Panc1 (cell line): Measurements from ENCODE around the gene RPL41. TPM values are rescaled to one million over a fixed set of nuclear protein-coding genes. Genes with fewer than 3 reads are reported as not detected.

Source experiments
- ATAC-seq: fragments of 200-7000 bp; cut with Tn5 transposase; 2 replicates; pipeline ENCODE4 v1.9.1; 2020; ENCODE audit warnings: mild to moderate bottlenecking, moderate library complexity
- BruUV-seq: library from RNA; stranded (reverse); fragments of 400-500 nt; replicated peaks from 2 replicates; lab custom pipeline; 2021; lab: Mats Ljungman, UMichigan
- CTCF ChIA-PET: fragments of 300-600 bp; sonication (Branson Sonifier 250); formaldehyde crosslinking; loops from one replicate; lab custom pipeline; 2022; ENCODE audit warnings: antibody characterized with exemption; lab: Charles Lee
- POLR2A ChIA-PET: fragments of 300-600 bp; sonication (Branson Sonifier 250); formaldehyde crosslinking; loops from one replicate; lab custom pipeline; 2022; ENCODE audit warnings: antibody characterized with exemption; lab: Charles Lee
- DNase-seq: peaks from one replicate; pipeline ENCODE4 v3.0.0-alpha.2; 2010; ENCODE audit warnings: low read depth, low spot score
- H3K27ac ChIP-seq: 2 replicates; pipeline ENCODE4 v1.5.1; 2011; ENCODE audit warnings: mild to moderate bottlenecking, low read length, inconsistent platforms
- H3K27me3 ChIP-seq: fragments of 200-500 bp; sonication (Bioruptor generic); 2 replicates; pipeline ENCODE4 v1.6.0; 2014; ENCODE audit warnings: low read length, inconsistent platforms; ENCODE audit not compliant: control insufficient read depth, insufficient read depth
- H3K36me3 ChIP-seq: fragments of 200-500 bp; sonication (Bioruptor generic); 2 replicates; pipeline ENCODE4 v1.5.1; 2014; ENCODE audit warnings: inconsistent platforms, mild to moderate bottlenecking, low read length, moderate library complexity; ENCODE audit not compliant: control insufficient read depth, insufficient read depth
- H3K4me1 ChIP-seq: 2 replicates; pipeline ENCODE4 v1.5.1; 2011; ENCODE audit warnings: inconsistent platforms, mild to moderate bottlenecking, low read length, moderate library complexity; ENCODE audit not compliant: control insufficient read depth, insufficient read depth
- H3K4me3 ChIP-seq, 2 experiments: 2 replicates each; pipeline ENCODE4 v1.5.1; 2011 to 2012; ENCODE audit warnings: low read depth in 2 of 2, low read length in 2 of 2, mild to moderate bottlenecking in 2 of 2, inconsistent platforms in 1 of 2, moderate library complexity in 1 of 2
- H3K9me3 ChIP-seq: fragments of 200-500 bp; sonication (Bioruptor generic); 2 replicates; pipeline ENCODE4 v1.5.1; 2014; ENCODE audit warnings: low read depth, mild to moderate bottlenecking, inconsistent platforms, low read length, moderate library complexity; ENCODE audit not compliant: control insufficient read depth, insufficient read depth
- POLR2AphosphoS5 ChIP-seq: IDR thresholded peaks from 2 replicates; pipeline ENCODE4 v1.6.1; 2012; ENCODE audit warnings: mild to moderate bottlenecking, low read depth, low read length, moderate library complexity
- SIN3A ChIP-seq: IDR thresholded peaks from 2 replicates; pipeline ENCODE4 v1.6.1; 2012; ENCODE audit warnings: low read depth, mild to moderate bottlenecking, low read length, moderate library complexity, borderline replicate concordance; ENCODE audit not compliant: insufficient read depth
- TCF7L2 ChIP-seq: IDR thresholded peaks from 2 replicates; pipeline ENCODE4 v1.6.1; 2011; ENCODE audit warnings: mild to moderate bottlenecking, low read depth, low read length, inconsistent platforms
- in situ Hi-C: cut with HindIII; loops from 2 replicates; pipeline ENCODE4 v1.10.0; 2016; ENCODE audit warnings: low sequenced_read_pairs, low pct_unique_long_range_greater_than_20kb
- intact Hi-C: fragments of 100-400 bp; cut with micrococcal nuclease; formaldehyde crosslinking; loops from one replicate; pipeline ENCODE4 v1.10.0; 2022; ENCODE audit not compliant: unreplicated experiment
- total RNA-seq: library from RNA; stranded (reverse); gene quantifications from one replicate; pipeline ENCODE4 v1.2.1, GENCODE V29; 2021; ENCODE audit not compliant: unreplicated experiment
- TF ChIP-seq, protein P1 (sequence below): fragments of 450-650 bp; IDR thresholded peaks from 2 replicates; pipeline ENCODE4 v1.5.1; 2017; ENCODE audit warnings: mild to moderate bottlenecking
- TF ChIP-seq, protein P2 (sequence below), 2 experiments: IDR thresholded peaks; 2 replicates each; pipeline ENCODE4 v1.6.1; 2011 to 2012; ENCODE audit warnings: low read depth in 2 of 2, control low read depth in 1 of 2, low read length in 1 of 2, mild to moderate bottlenecking in 1 of 2, moderate library complexity in 1 of 2; ENCODE audit not compliant: insufficient read depth in 1 of 2

Gene RPL41
- total RNA-seq, 1 experiment from 2014 or later, result 2,264 TPM

DNA sequence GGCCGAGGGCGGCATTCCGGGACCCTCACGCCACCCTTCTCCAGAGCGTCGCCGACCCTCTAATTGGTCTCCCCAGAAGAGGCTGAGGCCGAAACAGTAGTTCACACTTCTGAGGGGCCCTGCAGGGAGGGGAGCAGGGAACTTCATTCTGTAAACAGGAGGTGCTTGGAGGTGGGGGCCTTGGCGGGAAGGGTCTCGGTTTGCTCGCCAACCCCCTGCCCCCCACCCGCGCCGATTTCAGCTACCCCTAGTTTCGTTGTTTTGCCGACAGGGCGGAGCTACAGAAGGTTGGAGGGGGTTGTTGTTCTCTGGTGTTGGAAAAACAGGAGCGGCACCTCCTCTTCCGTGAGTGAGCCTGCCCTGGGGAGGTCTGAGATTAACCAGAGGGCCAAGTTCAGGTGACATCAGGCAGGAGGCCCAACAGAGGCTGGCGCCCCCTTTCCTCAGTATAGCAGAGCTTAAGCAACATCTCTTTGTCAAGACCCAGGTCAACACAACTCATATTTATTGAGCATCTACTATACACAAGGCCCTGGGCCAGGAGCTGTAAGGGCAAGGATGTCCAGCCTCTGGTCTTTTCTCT, 35.8 kb upstream of the RPL41 start:
- no peak for DNase-seq
- Histone ChIP-seq H3K36me3 (no peaks in the 10 kb centered on the region; the same call in 1 of the 2 replicates), H3K27ac (no peak overlapping the region), H3K27me3 (no peaks in the 10 kb centered on the region), H3K4me1 (peaks cover 6% of the 10 kb centered on the region), H3K9me3 (no peaks in the 10 kb centered on the region), H3K4me3 (peak overlapping the region; percentile 58 to 84)
- BruUV-seq, result no TSS peak
- ATAC-seq, result no peak
- no peak for TF ChIP-seq TCF7L2
- TF ChIP-seq, protein P1, sequence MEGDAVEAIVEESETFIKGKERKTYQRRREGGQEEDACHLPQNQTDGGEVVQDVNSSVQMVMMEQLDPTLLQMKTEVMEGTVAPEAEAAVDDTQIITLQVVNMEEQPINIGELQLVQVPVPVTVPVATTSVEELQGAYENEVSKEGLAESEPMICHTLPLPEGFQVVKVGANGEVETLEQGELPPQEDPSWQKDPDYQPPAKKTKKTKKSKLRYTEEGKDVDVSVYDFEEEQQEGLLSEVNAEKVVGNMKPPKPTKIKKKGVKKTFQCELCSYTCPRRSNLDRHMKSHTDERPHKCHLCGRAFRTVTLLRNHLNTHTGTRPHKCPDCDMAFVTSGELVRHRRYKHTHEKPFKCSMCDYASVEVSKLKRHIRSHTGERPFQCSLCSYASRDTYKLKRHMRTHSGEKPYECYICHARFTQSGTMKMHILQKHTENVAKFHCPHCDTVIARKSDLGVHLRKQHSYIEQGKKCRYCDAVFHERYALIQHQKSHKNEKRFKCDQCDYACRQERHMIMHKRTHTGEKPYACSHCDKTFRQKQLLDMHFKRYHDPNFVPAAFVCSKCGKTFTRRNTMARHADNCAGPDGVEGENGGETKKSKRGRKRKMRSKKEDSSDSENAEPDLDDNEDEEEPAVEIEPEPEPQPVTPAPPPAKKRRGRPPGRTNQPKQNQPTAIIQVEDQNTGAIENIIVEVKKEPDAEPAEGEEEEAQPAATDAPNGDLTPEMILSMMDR, result no peak
- TF ChIP-seq POLR2AphosphoS5, result no peak
- TF ChIP-seq, protein P2, sequence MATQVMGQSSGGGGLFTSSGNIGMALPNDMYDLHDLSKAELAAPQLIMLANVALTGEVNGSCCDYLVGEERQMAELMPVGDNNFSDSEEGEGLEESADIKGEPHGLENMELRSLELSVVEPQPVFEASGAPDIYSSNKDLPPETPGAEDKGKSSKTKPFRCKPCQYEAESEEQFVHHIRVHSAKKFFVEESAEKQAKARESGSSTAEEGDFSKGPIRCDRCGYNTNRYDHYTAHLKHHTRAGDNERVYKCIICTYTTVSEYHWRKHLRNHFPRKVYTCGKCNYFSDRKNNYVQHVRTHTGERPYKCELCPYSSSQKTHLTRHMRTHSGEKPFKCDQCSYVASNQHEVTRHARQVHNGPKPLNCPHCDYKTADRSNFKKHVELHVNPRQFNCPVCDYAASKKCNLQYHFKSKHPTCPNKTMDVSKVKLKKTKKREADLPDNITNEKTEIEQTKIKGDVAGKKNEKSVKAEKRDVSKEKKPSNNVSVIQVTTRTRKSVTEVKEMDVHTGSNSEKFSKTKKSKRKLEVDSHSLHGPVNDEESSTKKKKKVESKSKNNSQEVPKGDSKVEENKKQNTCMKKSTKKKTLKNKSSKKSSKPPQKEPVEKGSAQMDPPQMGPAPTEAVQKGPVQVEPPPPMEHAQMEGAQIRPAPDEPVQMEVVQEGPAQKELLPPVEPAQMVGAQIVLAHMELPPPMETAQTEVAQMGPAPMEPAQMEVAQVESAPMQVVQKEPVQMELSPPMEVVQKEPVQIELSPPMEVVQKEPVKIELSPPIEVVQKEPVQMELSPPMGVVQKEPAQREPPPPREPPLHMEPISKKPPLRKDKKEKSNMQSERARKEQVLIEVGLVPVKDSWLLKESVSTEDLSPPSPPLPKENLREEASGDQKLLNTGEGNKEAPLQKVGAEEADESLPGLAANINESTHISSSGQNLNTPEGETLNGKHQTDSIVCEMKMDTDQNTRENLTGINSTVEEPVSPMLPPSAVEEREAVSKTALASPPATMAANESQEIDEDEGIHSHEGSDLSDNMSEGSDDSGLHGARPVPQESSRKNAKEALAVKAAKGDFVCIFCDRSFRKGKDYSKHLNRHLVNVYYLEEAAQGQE (IDR thresholded peaks at IDR 0.05; ENCODE audit: insufficient read depth in 1 of 2, low read depth in 2 of 2, low read length in 1 of 2), result no peak
- TF ChIP-seq SIN3A, result no peak
- CTCF ChIA-PET, result interaction anchor here (0.5 kb wide), 1 partner anchor 47 kb away, joined by 3 read pairs; the partner anchor contains the start of gene ESYT1
- POLR2A ChIA-PET, result interaction anchor here (0.5 kb wide), 1 partner anchor 18 kb away, joined by 6 read pairs; no protein-coding TSS in a partner anchor
- intact Hi-C loops, result no loop called here
- in situ Hi-C loops, result no loop called here

DNA sequence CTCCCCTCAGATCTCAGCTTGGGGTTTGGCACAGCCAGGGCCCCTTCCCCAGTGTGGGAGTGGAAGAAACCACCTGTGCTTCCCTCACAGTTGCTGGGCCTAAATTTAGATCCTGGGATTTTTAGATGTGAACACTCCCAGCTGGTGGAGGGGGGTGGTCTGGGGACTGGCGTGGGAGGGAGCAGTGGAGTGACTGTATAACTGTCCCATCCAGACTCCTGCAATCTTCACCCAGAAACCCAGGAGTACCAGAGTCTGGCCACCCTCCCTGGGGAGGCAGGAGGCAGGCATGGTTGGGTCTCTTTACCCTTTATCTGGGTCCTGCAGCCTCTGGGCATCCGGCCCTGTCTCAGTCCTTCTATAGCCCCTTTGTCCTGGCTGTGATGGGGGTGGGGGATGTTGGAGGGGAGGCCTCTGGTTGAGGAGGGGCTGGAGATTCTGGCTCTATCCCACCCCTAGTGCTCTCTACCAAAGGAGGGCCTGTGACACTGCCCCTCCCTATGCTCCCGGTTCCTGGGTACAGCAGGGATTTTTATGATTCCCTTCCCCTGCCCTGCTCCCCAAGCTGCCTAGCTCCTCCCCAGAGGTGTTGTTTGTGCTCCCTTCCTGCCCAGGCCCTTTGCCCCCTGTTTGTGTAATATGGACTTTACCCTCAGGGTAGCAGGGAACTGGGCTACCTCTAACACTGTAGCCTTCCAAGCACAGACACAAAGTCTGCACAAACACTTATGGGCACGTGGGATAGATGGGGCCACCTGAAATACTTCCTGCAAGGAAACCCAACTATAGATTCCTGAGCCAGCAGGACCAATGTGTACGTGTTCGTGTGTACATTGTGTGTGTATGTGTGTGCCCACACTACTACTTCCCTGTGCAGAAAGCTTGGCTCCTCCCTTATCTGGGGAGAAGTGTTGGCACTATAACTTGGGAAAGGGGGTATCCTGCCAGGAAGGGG, 34.8 kb upstream of the RPL41 start:
- TF ChIP-seq POLR2AphosphoS5, result no peak
- TF ChIP-seq, protein P2 (IDR thresholded peaks at IDR 0.05; ENCODE audit: insufficient read depth in 1 of 2, low read depth in 2 of 2, low read length in 1 of 2), result no peak
- no peak for TF ChIP-seq TCF7L2
- TF ChIP-seq, protein P1, result no peak
- no peak for TF ChIP-seq SIN3A
- in situ Hi-C loops, result no loop called here
- intact Hi-C loops, result no loop called here
- CTCF ChIA-PET, result interaction anchor here (0.5 kb wide), 1 partner anchor 46 kb away, joined by 3 read pairs; the partner anchor contains the start of gene ESYT1
- ATAC-seq (no peak), DNase-seq (no peak)
- Histone ChIP-seq H3K27me3 (no peaks in the 10 kb centered on the region), H3K9me3 (no peaks in the 10 kb centered on the region), H3K4me3 (no peak overlapping the region), H3K36me3 (no peaks in the 10 kb centered on the region; the same call in 1 of the 2 replicates), H3K27ac (no peak overlapping the region), H3K4me1 (peaks cover 6% of the 10 kb centered on the region)
- BruUV-seq, result no TSS peak
- POLR2A ChIA-PET, result interaction anchor here (0.5 kb wide), 1 partner anchor 17 kb away, joined by 6 read pairs; no protein-coding TSS in a partner anchor
